ENCODE measurements around the gene RBP5.

The RBP5 gene

DNA sequence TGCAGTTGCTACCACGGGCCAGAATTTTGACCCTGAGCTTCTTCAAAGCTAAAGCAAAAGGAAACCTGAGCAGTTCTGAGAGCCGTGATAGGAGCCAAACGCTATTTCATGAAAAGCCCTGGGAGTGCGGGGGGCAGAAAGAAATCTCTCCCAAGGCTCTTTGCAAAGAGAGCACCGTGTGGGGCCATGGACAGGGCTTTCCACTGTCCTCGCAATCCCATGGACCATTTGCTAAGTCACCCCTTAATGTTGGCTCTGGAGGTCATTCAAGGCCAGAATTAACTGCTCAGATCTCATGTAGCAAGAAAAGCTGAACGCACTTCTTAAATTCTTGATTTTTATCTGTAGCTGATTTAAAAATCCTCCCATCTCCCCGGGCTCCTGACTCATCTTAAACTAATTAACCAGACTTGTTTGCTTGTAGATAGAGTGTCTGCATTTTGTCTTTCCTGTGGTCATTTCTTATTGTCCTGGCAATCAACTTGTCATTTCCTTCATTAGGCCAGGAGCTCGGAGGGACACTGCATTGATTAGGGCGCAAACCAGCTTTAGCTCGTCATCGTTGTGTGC lies 26.3 kb upstream of the RBP5 start:
- H3K27ac Mint-ChIP-seq: no peak overlapping the region
- no peak overlapping the region for H3K4me3 Mint-ChIP-seq
- no peaks in the 10 kb centered on the region for H3K9me3 Mint-ChIP-seq
- H3K4me1 Mint-ChIP-seq (ENCODE audit: low read depth): no peaks in the 10 kb centered on the region
- no peaks in the 10 kb centered on the region for H3K27me3 Mint-ChIP-seq (ENCODE audit: low read depth)
- H3K36me3 Mint-ChIP-seq (ENCODE audit: low read depth): peaks cover 31% of the 10 kb centered on the region

DNA sequence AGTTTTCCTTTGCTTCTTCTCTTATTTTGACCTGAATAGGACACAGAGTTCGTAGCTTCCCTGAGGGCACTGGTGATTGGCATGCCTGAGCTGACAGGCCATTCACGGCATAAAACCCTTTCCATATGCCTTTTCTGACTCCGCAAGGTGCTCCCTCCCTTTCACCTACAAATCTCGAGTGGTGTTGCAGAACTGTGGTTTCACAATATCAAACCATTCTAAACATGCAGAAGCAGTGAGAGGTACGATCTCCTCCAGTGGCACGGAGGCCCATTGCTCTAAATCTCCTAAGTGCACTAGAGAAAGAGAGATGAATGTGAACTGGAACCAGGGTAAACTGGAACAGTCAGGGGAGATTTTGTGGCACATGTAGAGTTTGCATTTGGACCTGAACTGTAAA lies 25.4 kb upstream of the RBP5 start:
- H3K36me3 Mint-ChIP-seq (ENCODE audit: low read depth): peaks cover 34% of the 10 kb centered on the region
- no peak overlapping the region for H3K27ac Mint-ChIP-seq
- no peaks in the 10 kb centered on the region for H3K27me3 Mint-ChIP-seq (ENCODE audit: low read depth)
- no peaks in the 10 kb centered on the region for H3K4me1 Mint-ChIP-seq (ENCODE audit: low read depth)
- no peak overlapping the region for H3K4me3 Mint-ChIP-seq
- H3K9me3 Mint-ChIP-seq: no peaks in the 10 kb centered on the region

DNA sequence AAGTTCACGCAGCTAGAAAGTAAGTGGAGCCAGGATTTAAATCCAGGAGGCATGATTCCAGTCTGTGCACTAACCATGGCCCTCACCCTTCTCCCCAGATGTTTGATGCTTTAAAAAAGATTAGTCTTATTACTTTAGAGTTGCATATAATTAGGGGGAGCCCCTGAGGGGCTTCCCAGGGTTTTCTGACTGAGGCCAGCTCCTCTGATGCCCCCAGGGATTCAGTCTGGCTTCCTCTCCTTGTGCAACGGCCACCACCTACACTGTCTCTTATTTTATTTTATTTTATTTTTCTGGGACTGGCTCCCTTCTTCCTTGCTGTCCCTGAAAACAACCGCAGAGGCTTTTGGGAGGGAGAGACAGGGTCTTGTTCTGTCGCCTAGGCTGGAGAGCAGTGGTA lies 24.1 kb upstream of the RBP5 start:
- Mint-ChIP-seq H3K27me3 (ENCODE audit: low read depth) (no peaks in the 10 kb centered on the region), H3K27ac (no peak overlapping the region), H3K36me3 (ENCODE audit: low read depth) (peaks cover 40% of the 10 kb centered on the region), H3K4me1 (ENCODE audit: low read depth) (no peaks in the 10 kb centered on the region), H3K4me3 (no peak overlapping the region), H3K9me3 (no peaks in the 10 kb centered on the region)

DNA sequence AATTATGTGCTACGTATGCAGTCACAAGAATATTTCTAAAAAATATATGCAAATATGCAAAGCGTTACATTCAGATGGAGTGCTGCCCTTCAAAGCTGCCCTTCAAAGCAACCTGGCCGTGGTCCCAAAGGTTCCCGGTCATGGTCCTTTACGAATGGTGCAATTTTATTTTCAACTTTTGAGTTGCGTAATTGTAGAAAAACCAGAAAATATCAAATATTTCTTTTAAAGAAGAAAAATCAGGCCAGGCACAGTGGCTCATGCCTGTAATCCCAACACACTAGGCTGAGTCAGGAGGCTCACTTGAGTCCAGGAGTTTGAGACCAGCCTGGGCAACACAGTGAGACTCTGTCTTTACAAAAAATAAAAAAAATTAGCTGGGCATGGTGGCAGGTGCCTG lies 22.8 kb upstream of the RBP5 start:
- no peaks in the 10 kb centered on the region for H3K9me3 Mint-ChIP-seq
- no peaks in the 10 kb centered on the region for H3K4me1 Mint-ChIP-seq (ENCODE audit: low read depth)
- H3K27me3 Mint-ChIP-seq (ENCODE audit: low read depth): no peaks in the 10 kb centered on the region
- peaks cover 33% of the 10 kb centered on the region for H3K36me3 Mint-ChIP-seq (ENCODE audit: low read depth)
- H3K27ac Mint-ChIP-seq: no peak overlapping the region
- no peak overlapping the region for H3K4me3 Mint-ChIP-seq

GRCh38 chr12:7150841-7151240 lies 22.2 kb upstream of the RBP5 start:
- Mint-ChIP-seq H3K9me3 (no peaks in the 10 kb centered on the region), H3K36me3 (ENCODE audit: low read depth) (peaks cover 38% of the 10 kb centered on the region), H3K4me1 (ENCODE audit: low read depth) (peaks cover 1% of the 10 kb centered on the region), H3K27me3 (ENCODE audit: low read depth) (no peaks in the 10 kb centered on the region), H3K4me3 (no peak overlapping the region), H3K27ac (no peak overlapping the region)

DNA sequence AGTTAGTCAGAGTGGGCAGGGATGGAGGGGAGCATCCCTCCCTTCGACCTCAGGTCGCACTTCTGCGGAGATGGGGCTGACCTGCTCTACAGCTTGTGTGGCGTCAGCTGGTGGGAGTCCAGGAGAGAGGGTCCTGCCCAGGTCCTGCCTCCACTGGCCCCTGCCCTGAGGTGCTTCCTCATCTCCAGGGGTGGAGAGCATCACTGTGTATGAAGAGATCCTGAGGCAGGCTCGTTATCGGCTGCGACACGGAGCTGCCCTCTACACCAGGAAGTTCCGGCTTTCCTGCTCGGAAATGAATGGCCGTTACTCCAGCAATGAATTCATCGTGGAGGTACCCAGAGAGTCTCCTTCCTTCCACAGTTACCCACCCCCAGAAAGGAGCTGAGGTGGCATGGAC lies 21.7 kb upstream of the RBP5 start:
- H3K4me1 Mint-ChIP-seq (ENCODE audit: low read depth): peaks cover 3% of the 10 kb centered on the region
- H3K9me3 Mint-ChIP-seq: no peaks in the 10 kb centered on the region
- no peak overlapping the region for H3K27ac Mint-ChIP-seq
- peaks cover 41% of the 10 kb centered on the region for H3K36me3 Mint-ChIP-seq (ENCODE audit: low read depth)
- no peaks in the 10 kb centered on the region for H3K27me3 Mint-ChIP-seq (ENCODE audit: low read depth)
- H3K4me3 Mint-ChIP-seq: no peak overlapping the region

DNA sequence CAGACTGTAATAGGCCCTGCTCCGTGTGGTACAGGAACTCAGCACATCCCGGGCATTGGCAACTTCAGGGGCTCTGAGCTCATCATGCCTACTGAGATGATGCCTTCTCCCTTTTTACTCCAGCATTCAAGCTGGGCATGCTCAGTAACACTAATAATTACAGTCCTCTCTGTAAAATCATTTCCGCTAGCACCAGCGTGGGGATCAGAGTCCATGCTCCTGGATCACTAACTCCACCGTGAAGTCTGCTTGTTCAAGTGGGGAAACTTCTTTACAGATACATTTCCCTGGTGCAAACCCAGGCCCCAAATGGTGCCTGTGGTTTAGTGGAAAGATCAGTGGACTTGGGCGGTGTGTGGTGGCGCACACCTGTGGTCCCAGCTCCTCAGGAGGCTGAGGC lies 18.2 kb upstream of the RBP5 start:
- Mint-ChIP-seq H3K4me3 (no peak overlapping the region), H3K4me1 (ENCODE audit: low read depth) (peaks cover 6% of the 10 kb centered on the region), H3K9me3 (no peaks in the 10 kb centered on the region), H3K36me3 (ENCODE audit: low read depth) (peaks cover 48% of the 10 kb centered on the region), H3K27ac (no peak overlapping the region), H3K27me3 (ENCODE audit: low read depth) (no peaks in the 10 kb centered on the region)

- Mint-ChIP-seq H3K36me3 (ENCODE audit: low read depth) (peaks cover 55% of the 10 kb centered on the region), H3K9me3 (no peaks in the 10 kb centered on the region), H3K4me3 (no peak overlapping the region), H3K4me1 (ENCODE audit: low read depth) (peaks cover 11% of the 10 kb centered on the region), H3K27ac (no peak overlapping the region), H3K27me3 (ENCODE audit: low read depth) (no peaks in the 10 kb centered on the region)
Observed at GRCh38 chr12:7146228-7146627, 17.5 kb upstream of the RBP5 start.

- Mint-ChIP-seq H3K27me3 (ENCODE audit: low read depth) (no peaks in the 10 kb centered on the region), H3K4me3 (no peak overlapping the region), H3K27ac (no peak overlapping the region), H3K36me3 (ENCODE audit: low read depth) (peaks cover 55% of the 10 kb centered on the region), H3K4me1 (ENCODE audit: low read depth) (peaks cover 11% of the 10 kb centered on the region), H3K9me3 (no peaks in the 10 kb centered on the region)
Observed at GRCh38 chr12:7145671-7146070, 17.0 kb upstream of the RBP5 start.

- no peaks in the 10 kb centered on the region for H3K9me3 Mint-ChIP-seq
- H3K4me1 Mint-ChIP-seq (ENCODE audit: low read depth): peaks cover 11% of the 10 kb centered on the region
- H3K36me3 Mint-ChIP-seq (ENCODE audit: low read depth): peaks cover 50% of the 10 kb centered on the region
- H3K27ac Mint-ChIP-seq: no peak overlapping the region
- no peaks in the 10 kb centered on the region for H3K27me3 Mint-ChIP-seq (ENCODE audit: low read depth)
- H3K4me3 Mint-ChIP-seq: no peak overlapping the region
Observed at GRCh38 chr12:7144414-7145120, 15.9 kb upstream of the RBP5 start.

GRCh38 chr12:7143564-7143963 lies 14.9 kb upstream of the RBP5 start:
- no peak overlapping the region for H3K27ac Mint-ChIP-seq
- peaks cover 16% of the 10 kb centered on the region for H3K4me1 Mint-ChIP-seq (ENCODE audit: low read depth)
- H3K9me3 Mint-ChIP-seq: no peaks in the 10 kb centered on the region
- H3K36me3 Mint-ChIP-seq (ENCODE audit: low read depth): peaks cover 56% of the 10 kb centered on the region
- no peak overlapping the region for H3K4me3 Mint-ChIP-seq
- H3K27me3 Mint-ChIP-seq (ENCODE audit: low read depth): no peaks in the 10 kb centered on the region

- Mint-ChIP-seq H3K27ac (no peak overlapping the region), H3K36me3 (ENCODE audit: low read depth) (peaks cover 54% of the 10 kb centered on the region), H3K27me3 (ENCODE audit: low read depth) (no peaks in the 10 kb centered on the region), H3K9me3 (no peaks in the 10 kb centered on the region), H3K4me3 (no peak overlapping the region), H3K4me1 (ENCODE audit: low read depth) (peaks cover 16% of the 10 kb centered on the region)
Observed at GRCh38 chr12:7142809-7143465, 14.2 kb upstream of the RBP5 start.

GRCh38 chr12:7142056-7142644 lies 13.5 kb upstream of the RBP5 start:
- peaks cover 58% of the 10 kb centered on the region for H3K36me3 Mint-ChIP-seq (ENCODE audit: low read depth)
- H3K9me3 Mint-ChIP-seq: no peaks in the 10 kb centered on the region
- H3K4me3 Mint-ChIP-seq: no peak overlapping the region
- peaks cover 16% of the 10 kb centered on the region for H3K4me1 Mint-ChIP-seq (ENCODE audit: low read depth)
- no peaks in the 10 kb centered on the region for H3K27me3 Mint-ChIP-seq (ENCODE audit: low read depth)
- H3K27ac Mint-ChIP-seq: no peak overlapping the region

DNA sequence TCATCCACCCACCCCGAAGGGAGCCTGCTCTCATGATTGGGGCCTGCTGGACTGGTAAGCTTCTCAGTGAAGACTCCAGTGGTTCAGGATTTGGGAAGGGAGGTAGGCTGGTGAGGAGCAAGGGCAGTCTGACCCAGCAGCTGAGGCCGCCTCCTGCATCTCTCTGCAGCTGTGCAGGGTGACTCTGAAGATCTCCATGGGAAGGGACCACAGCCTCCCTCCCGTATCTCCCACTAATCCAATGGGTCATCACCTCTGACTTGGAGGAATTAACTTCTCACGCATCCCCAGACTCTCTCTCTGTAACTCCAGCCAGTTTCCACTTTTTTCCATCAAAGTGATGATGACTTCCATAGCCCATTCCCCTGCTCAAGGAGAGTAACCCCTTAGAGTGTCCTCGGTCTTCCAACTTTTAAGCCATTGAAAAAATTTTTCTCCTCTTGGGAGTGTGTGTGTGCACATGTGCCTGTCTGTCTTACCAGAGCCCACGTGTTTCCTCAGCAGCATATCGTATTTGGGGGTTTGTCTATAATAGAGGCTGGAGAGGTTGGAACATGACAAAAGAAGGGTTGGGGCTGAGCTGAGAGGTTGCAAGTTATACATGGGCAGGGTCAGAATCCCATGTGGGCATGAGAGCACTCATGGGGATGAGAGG lies 12.8 kb upstream of the RBP5 start:
- Mint-ChIP-seq H3K4me1 (ENCODE audit: low read depth) (peaks cover 16% of the 10 kb centered on the region), H3K4me3 (no peak overlapping the region), H3K27me3 (ENCODE audit: low read depth) (no peaks in the 10 kb centered on the region), H3K36me3 (ENCODE audit: low read depth) (peaks cover 58% of the 10 kb centered on the region), H3K27ac (peak overlapping the region; percentile 16), H3K9me3 (no peaks in the 10 kb centered on the region)
